Sigmoid colon (tissue), 7 donors: ENCODE measurements around the gene SPRR4. TPM values are rescaled to one million over a fixed set of nuclear protein-coding genes. Genes with fewer than 3 reads are reported as not detected.

ENCODE experiments used
- DNase-seq: peaks from one replicate; pipeline ENCODE4 v3.0.0-alpha.2; 2019
- H3K27ac ChIP-seq, 4 donors: fragments of 200-600 bp; sonication (generic); one replicate each; pipeline ENCODE4 v1.5.1; 2016 to 2019; ENCODE audit warnings: mild to moderate bottlenecking in 1 of 4
- H3K27me3 ChIP-seq, 3 donors: fragments of 200-600 bp; sonication (generic); one replicate each; pipeline ENCODE4 v1.5.1; 2019; ENCODE audit warnings: mild to moderate bottlenecking in 1 of 3
- H3K36me3 ChIP-seq, 4 donors: fragments of 200-600 bp; sonication (generic); one replicate each; pipeline ENCODE4 v1.5.1; 2016 to 2019
- H3K4me1 ChIP-seq, 4 donors: fragments of 200-600 bp; sonication (generic); one replicate each; pipeline ENCODE4 v1.5.1; 2017 to 2019
- H3K4me3 ChIP-seq, 4 donors: fragments of 200-600 bp; sonication (generic); one replicate each; pipeline ENCODE4 v1.5.1; 2017 to 2019; ENCODE audit warnings: mild to moderate bottlenecking in 2 of 4, moderate library complexity in 1 of 4
- H3K9me3 ChIP-seq, 4 donors: fragments of 200-600 bp in 3 of 4; sonication (generic) in 3 of 4; one replicate each; pipeline versions ENCODE4 v1.5.1 to v1.6.1; 2013 to 2019
- EP300 ChIP-seq, 4 donors: sonication (generic); formaldehyde crosslinking; IDR thresholded peaks; one replicate each; pipeline ENCODE4 v1.6.1; 2017; ENCODE audit warnings: antibody characterized with exemption in 4 of 4
- POLR2A ChIP-seq, 2 donors: fragments of 450-650 bp; IDR thresholded peaks; one replicate each; pipeline ENCODE4 v1.6.1; 2016; ENCODE audit warnings: antibody characterized with exemption in 2 of 2, mild to moderate bottlenecking in 2 of 2, moderate library complexity in 2 of 2
- POLR2AphosphoS5 ChIP-seq, 4 donors: sonication (generic); formaldehyde crosslinking; IDR thresholded peaks; one replicate each; pipeline ENCODE4 v1.6.1; 2017; ENCODE audit warnings: antibody characterized with exemption in 4 of 4
- WGBS, 2 donors: extraction: QIAGEN DNeasy Blood & Tissue Kit; methylation state at CpG; one replicate each; pipeline ENCODE4 v1.1.7; 2013; 5-methylcytosine and 5-hydroxymethylcytosine counted together
- intact Hi-C: fragments of 100-400 bp; cut with DNase I; formaldehyde crosslinking; loops from one replicate; pipeline ENCODE4 v1.15.1; 2023
- polyA plus RNA-seq, 3 donors: library from polyadenylated mRNA; stranded (reverse); fragments of 200-250 nt; gene quantifications; one replicate each; pipeline ENCODE4 v1.2.3, GENCODE V29; 2013
- total RNA-seq, 4 donors: library from RNA; depleted of rRNA; stranded (reverse); fragments of >200 nt; gene quantifications; one replicate each; pipeline ENCODE4 v1.1.0, GENCODE V29; 2016
- TF ChIP-seq, protein P1 (sequence below), 4 experiments: fragments of 450-650 bp in 3 of 4; fragments of 200-600 bp in 1 of 4; IDR thresholded peaks; one replicate each; pipeline ENCODE4 v1.5.1; 2016 to 2019; ENCODE audit warnings: antibody characterized with exemption in 4 of 4, mild to moderate bottlenecking in 3 of 4, moderate library complexity in 2 of 4
- donor health status: healthy with polysubstance abuse.
- donor health status: Bipolar disorder and iron deficiency.
- donor health status: healthy.

Gene SPRR4
- total and polyA plus RNA-seq, 7 donors = not detected

DNA sequence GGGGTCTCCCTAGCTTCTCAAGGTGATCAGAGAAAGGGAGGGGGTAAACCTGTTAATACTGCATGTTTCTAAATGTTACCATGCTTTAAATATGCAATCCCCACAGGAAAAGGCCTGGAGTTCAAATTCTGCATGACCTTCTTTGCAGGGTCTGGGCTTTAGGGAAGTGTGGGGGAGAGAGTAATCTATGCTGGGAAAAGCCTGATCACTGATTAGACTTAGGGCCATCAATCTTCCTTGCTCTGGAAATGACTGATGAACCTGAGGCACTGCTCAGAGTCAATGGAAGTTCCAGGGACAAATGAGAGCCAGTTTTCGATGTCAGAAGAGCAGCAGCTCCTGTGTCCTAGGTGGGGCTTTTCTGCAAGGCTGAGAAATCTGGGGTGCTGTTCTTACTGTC lies 10.2 kb downstream of the SPRR4 start:
- TF ChIP-seq, protein P1, sequence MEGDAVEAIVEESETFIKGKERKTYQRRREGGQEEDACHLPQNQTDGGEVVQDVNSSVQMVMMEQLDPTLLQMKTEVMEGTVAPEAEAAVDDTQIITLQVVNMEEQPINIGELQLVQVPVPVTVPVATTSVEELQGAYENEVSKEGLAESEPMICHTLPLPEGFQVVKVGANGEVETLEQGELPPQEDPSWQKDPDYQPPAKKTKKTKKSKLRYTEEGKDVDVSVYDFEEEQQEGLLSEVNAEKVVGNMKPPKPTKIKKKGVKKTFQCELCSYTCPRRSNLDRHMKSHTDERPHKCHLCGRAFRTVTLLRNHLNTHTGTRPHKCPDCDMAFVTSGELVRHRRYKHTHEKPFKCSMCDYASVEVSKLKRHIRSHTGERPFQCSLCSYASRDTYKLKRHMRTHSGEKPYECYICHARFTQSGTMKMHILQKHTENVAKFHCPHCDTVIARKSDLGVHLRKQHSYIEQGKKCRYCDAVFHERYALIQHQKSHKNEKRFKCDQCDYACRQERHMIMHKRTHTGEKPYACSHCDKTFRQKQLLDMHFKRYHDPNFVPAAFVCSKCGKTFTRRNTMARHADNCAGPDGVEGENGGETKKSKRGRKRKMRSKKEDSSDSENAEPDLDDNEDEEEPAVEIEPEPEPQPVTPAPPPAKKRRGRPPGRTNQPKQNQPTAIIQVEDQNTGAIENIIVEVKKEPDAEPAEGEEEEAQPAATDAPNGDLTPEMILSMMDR (IDR thresholded peaks at IDR 0.05) = no peak
- TF ChIP-seq POLR2A (IDR thresholded peaks at IDR 0.05) = no peak
- TF ChIP-seq POLR2AphosphoS5 (IDR thresholded peaks at IDR 0.05) = no peak
- TF ChIP-seq EP300 (IDR thresholded peaks at IDR 0.05) = no peak
- Histone ChIP-seq H3K27ac (no peak overlapping the region), H3K27me3 (no peaks in the 10 kb centered on the region), H3K4me3 (no peak overlapping the region), H3K4me1 (no peaks in the 10 kb centered on the region), H3K36me3 (no peaks in the 10 kb centered on the region), H3K9me3 (no peaks in the 10 kb centered on the region)
- intact Hi-C loops = no loop called here
- no peak for DNase-seq
- 77 to 78% methylated on average over 1 of the region's 1 CpG for WGBS, 2 donors

DNA sequence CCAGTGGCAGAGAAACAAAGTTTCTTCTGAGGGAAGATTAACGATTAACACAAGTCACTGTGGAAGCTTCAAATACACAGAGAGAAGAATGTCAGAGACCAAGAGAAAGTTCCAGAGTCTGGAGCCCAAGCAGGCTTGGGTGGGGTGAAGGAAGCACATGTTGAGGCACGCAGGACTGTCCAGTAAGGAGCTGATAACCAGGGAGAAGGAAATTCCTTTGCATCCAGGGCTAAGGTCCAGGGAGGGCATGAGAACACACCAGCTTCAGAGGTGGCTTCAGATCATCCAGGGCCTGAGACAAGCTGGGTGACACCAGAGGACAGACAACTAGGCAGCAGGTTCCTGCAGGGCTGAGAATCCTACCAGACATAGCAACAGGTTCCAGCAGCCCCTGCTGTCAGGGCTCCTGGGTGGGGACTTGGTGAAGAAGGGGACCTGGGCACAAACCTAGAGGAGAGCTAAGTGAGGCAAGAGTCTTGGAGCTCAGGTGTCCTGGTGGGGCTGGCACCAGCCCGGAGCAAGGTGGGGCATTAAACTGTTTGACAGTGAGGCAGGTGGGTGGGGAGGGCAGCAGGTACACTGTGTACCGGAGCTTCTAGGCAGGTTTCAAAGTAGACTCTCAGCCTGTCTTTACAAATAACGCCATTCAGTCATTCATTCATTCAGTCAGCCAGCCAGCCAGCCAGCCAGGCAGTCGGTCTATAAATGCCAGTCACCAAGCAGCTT lies 10.9 kb downstream of the SPRR4 start:
- no peak for DNase-seq

GRCh38 chr1:152982076-152982475 lies 11.6 kb downstream of the SPRR4 start:
- 84 to 88% methylated on average over 4 of the region's 4 CpGs for WGBS, 2 donors
- Histone ChIP-seq H3K27me3 (no peaks in the 10 kb centered on the region), H3K4me3 (no peak overlapping the region), H3K4me1 (no peaks in the 10 kb centered on the region), H3K27ac (no peak overlapping the region), H3K36me3 (no peaks in the 10 kb centered on the region), H3K9me3 (no peaks in the 10 kb centered on the region)
- no peak for DNase-seq
- no peak for TF ChIP-seq POLR2A (IDR thresholded peaks at IDR 0.05)
- TF ChIP-seq, protein P1 (IDR thresholded peaks at IDR 0.05) = no peak
- TF ChIP-seq POLR2AphosphoS5 (IDR thresholded peaks at IDR 0.05) = no peak
- TF ChIP-seq EP300 (IDR thresholded peaks at IDR 0.05) = no peak
- intact Hi-C loops = no loop called here

More for the DNA sequence above, 10.9 kb downstream of the SPRR4 start:
- TF ChIP-seq POLR2AphosphoS5 (IDR thresholded peaks at IDR 0.05) (no peak), EP300 (IDR thresholded peaks at IDR 0.05) (no peak), POLR2A (IDR thresholded peaks at IDR 0.05) (no peak)
- TF ChIP-seq, protein P1 (IDR thresholded peaks at IDR 0.05) = no peak
- H3K36me3 ChIP-seq = no peaks in the 10 kb centered on the region
- intact Hi-C loops = no loop called here
- H3K27me3 ChIP-seq = no peaks in the 10 kb centered on the region
- H3K4me1 ChIP-seq = no peaks in the 10 kb centered on the region
- no peak overlapping the region for H3K27ac ChIP-seq
- no peaks in the 10 kb centered on the region for H3K9me3 ChIP-seq
- H3K4me3 ChIP-seq = no peak overlapping the region
- 54 to 79% methylated on average over 6 of the region's 6 CpGs for WGBS, 2 donors

DNA sequence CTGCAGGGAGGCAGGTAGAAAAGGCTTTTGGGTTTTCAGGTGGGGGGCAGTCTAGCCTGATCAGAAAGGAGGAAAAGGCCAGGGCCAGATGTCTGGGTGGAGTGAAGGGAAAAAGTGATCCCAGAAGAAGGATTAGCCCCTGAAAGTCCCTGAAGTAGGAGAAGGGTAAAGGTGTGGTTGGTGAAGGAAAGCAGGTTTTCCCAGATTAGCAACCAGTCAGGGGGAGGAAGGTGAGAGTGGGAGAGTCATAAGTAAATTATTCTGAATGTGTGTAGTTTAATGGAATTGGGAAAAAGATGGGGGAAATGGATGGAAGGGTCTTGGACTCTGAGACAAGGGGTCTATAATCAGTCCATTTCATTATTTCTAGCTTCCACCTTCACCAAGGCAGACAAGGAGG lies 12.8 kb downstream of the SPRR4 start:
- TF ChIP-seq POLR2AphosphoS5 (IDR thresholded peaks at IDR 0.05) (no peak), EP300 (IDR thresholded peaks at IDR 0.05) (no peak), POLR2A (IDR thresholded peaks at IDR 0.05) (no peak)
- TF ChIP-seq, protein P1 (IDR thresholded peaks at IDR 0.05) = no peak
- no peaks in the 10 kb centered on the region for H3K27me3 ChIP-seq
- no peak overlapping the region for H3K27ac ChIP-seq
- no peak for DNase-seq
- H3K36me3 ChIP-seq = no peaks in the 10 kb centered on the region
- intact Hi-C loops = no loop called here
- no peaks in the 10 kb centered on the region for H3K4me1 ChIP-seq
- H3K4me3 ChIP-seq = no peak overlapping the region
- H3K9me3 ChIP-seq = no peaks in the 10 kb centered on the region

- no peaks in the 10 kb centered on the region for H3K36me3 ChIP-seq
- H3K9me3 ChIP-seq = no peaks in the 10 kb centered on the region
- intact Hi-C loops = no loop called here
- no peak for TF ChIP-seq POLR2A (IDR thresholded peaks at IDR 0.05)
- no peak for TF ChIP-seq EP300 (IDR thresholded peaks at IDR 0.05)
- TF ChIP-seq, protein P1 (IDR thresholded peaks at IDR 0.05) = no peak
- TF ChIP-seq POLR2AphosphoS5 (IDR thresholded peaks at IDR 0.05) = no peak
- H3K27ac ChIP-seq = no peak within 1 kb of the TSS
- H3K4me3 ChIP-seq = no peak within 1 kb of the TSS
- 40 to 74% methylated on average over 3 of the region's 3 CpGs for WGBS, 2 donors
- DNase-seq = no peak
- no peaks in the 10 kb centered on the region for H3K27me3 ChIP-seq
- no peaks in the 10 kb centered on the region for H3K4me1 ChIP-seq
Measured at GRCh38 chr1:152983743-152984142, 13.3 kb downstream of the SPRR4 start, which contains the start of gene SPRR1A. TSS of gene SPRR1A (plus strand) at chr1:152984081. CDS start at chr1:152985231, 1,150 bp downstream.
